Measurements from ENCODE around the gene ARHGAP9.
A peak's percentile ranks its signal among the peaks of the same experiment; 100 is the strongest.

Gene ARHGAP9

DNA sequence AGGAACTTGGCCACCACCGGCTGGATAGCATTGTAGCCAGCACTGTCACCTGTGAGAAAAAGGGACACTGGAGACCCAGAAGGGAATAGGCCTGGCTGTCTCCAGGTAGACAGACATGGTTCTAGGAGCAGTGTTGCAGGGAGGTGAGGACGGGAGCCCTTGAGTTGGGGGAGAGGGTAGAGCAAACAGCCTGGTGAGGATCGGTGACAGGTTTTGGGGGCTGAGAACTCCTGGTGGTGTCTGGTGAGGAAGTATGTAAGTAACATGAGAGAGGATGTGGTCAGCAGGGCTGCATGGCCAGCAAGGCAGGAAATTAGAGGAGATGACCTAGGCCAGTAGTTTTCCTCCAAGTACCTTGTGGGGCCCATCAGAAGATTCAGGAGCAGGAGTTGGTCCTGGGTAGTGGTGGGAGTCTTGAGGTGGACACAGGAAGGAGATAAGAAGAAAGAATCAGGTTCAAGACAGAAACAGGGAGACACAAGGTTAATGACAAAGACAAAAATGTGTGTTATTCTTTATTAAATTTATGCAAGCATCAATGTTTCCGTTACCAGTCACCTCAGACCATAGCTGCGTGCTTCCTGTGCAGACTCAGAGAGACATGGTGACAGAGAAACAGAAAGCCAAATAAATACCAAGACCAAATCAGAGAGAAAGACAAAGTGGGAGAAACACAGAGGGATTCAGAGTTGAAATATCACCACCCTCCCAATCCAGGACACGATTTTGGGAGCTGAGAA lies at the start of gene ARHGAP9:
Gene ARHGAP9 (minus strand): TSS at position 491 of the 740 bp plus-strand sequence. CDS start 460 bp downstream, at position 31.
- DNase-seq (ENCODE audit: low read depth, low spot score), result no peak

- DNase-seq (ENCODE audit: low read depth, low spot score), result no peak
Observed at GRCh38 chr12:57528831-57529555, 49.3 kb upstream of the ARHGAP9 start.

- DNase-seq (ENCODE audit: low read depth, low spot score), result no peak
Observed at GRCh38 chr12:57528176-57528575, 48.5 kb upstream of the ARHGAP9 start.

- no peak for DNase-seq (ENCODE audit: low read depth, low spot score)
Observed at GRCh38 chr12:57527184-57527583, 47.5 kb upstream of the ARHGAP9 start.

DNA sequence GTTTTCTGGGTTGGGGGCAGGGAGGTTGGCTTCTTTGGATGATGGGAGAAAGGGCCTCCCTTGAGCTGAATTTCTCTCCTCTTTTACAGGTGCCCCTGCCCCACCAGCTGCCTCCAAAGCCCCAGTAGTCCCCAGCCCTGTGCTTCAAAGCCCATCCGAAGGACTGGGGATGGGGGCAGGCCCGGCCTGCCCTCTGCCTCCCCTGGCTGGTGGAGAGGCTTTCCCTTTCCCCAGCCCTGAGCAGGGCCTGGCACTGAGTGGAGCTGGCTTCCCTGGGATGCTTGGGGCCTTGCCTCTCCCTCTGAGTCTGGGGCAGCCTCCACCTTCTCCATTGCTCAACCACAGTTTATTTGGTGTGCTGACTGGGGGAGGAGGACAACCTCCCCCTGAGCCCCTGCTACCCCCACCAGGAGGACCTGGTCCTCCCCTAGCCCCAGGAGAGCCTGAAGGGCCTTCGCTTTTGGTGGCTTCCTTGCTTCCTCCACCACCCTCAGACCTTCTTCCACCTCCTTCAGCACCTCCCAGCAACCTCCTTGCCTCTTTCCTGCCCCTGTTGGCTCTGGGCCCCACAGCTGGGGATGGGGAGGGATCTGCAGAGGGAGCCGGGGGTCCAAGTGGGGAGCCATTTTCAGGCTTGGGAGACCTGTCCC lies 46.9 kb upstream of the ARHGAP9 start:
- no peak for DNase-seq (ENCODE audit: low read depth, low spot score)

DNA sequence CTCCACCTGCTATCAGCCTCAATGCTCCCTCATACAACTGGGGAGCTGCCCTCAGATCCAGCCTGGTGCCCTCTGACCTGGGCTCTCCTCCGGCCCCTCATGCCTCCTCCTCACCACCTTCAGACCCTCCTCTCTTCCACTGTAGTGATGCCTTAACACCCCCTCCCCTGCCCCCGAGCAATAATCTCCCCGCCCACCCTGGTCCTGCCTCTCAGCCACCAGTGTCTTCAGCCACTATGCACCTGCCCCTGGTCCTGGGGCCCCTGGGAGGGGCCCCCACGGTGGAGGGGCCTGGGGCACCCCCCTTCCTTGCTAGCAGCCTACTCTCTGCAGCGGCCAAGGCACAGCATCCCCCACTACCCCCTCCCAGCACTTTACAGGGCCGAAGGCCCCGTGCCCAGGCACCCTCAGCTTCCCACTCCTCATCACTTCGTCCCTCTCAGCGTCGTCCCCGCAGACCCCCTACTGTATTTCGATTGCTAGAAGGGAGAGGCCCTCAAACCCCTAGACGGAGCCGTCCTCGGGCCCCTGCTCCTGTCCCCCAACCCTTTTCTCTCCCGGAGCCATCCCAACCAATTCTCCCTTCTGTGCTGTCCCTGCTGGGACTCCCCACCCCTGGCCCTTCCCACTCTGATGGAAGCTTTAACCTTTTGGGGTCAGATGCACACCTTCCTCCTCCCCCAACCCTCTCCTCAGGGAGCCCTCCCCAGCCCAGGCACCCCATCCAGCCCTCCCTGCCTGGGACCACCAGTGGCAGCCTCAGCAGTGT lies 46.1 kb upstream of the ARHGAP9 start:
- DNase-seq (ENCODE audit: low read depth, low spot score), result no peak

- DNase-seq (ENCODE audit: low read depth, low spot score), result no peak
Observed at GRCh38 chr12:57524814-57525614, 45.3 kb upstream of the ARHGAP9 start.

- no peak for DNase-seq (ENCODE audit: low read depth, low spot score)
Observed at GRCh38 chr12:57523706-57524614, 44.3 kb upstream of the ARHGAP9 start.

DNA sequence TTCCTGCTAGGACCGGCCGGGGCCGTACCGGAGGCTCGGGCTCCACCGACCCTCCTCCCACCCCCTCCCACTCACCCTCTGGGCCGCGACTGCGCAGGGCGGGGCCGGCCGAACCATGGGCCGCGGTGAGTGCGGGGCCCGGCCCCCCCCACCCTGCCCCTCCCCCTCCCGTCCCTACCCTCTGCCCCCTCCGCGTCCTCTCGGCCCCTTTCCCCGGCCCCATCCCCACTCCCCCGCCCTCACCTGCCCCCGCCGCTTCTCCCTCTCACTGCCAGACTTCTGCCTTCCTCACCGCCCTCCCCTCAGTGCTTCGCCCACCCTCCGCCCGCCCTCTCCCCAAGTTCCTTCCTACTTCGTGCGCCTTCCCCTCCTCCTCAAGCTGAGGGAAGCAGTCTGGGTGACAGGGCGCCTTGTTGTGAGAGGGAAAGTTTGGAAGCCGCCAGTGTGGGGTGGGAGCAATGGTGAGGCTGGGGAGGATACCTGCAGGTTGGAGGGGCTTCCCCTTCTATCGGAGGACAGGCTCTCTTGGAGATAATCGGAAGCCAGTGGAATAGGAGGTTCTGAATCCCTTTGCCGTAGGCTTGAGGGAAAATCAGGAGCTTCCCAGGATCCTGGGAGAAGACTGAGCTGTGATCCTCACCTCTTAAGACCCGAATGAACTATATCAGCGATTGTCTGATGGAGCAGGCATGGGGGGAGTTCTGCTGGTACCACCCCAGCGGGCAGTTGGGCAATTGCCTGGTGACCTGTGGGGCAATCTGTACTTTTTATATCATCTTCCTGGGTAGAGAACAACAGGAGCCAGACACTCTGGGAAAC lies 43.4 kb upstream of the ARHGAP9 start:
- no peak for DNase-seq (ENCODE audit: low read depth, low spot score)

DNA sequence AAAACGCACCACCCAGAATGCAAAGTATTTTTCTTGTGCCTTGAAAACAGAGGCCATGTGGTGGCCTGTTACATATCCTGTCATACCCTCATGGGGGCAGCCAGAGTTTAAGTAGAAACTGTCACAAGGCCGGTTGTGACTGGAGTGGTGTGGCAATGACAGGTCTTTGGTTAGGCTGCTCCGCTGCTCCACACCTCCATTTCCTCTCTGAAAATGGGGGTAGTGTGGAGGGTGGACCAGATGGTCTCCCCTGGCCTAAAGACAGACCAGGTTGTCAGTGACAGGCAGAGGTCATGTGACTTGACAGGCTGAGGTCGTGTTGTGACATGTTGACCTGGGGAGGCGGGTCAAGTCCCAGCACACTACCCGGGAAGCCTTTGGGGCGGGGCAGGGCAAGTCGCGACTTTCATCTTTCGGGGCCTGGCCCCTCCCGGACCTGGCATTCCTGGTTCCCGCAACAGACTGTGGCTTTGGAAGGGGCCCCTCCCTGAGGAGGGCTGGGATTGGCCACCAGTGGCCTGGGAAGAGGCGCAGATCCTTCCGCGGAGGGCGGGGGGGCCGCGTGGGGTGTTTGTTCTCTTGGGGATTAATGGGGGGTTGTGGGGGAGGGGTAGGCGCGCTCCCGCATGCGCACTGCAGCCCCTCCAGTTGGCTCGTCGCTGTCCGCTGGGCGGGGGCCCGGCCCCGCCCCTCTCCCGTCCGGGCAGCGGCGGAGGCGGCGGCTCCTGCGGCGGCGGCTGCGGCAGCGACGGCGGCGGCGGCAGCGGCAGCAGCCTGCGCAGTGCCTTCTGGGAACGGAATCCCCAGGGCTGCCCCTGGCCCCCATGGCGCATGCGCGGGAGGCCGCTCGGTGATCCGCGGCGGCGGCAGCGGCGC lies 42.6 kb upstream of the ARHGAP9 start, which contains the start of gene MBD6:
Gene MBD6 (plus strand): TSS at position 814 of the 876 bp plus-strand sequence. CDS start 1,480 bp downstream, outside the sequence.
- DNase-seq (ENCODE audit: low read depth, low spot score), result peak; percentile 72

DNA sequence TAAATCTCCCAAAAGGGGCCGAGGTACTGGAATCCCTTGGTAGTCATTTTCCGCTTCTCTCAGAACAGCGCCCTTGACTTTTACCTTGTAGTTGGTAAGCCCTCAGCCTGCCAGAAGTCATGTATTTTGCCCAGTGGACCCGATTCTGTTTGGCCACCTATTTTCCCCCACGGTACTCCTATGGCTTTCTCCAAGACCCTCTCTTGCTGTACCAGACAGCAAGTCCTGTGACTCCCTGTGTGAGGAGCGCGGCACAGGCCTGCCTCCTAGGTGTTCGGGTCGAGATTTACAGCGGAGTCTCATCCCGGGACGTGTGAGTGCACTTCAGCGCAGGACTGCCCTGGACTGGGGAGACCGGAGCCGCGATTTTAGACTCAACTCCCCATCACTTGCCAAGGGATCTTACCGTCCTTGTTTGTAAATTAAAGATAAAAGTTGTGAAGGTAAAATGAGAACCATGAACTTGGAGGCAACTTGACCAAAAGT lies 41.9 kb upstream of the ARHGAP9 start:
- no peak for DNase-seq (ENCODE audit: low read depth, low spot score)

DNA sequence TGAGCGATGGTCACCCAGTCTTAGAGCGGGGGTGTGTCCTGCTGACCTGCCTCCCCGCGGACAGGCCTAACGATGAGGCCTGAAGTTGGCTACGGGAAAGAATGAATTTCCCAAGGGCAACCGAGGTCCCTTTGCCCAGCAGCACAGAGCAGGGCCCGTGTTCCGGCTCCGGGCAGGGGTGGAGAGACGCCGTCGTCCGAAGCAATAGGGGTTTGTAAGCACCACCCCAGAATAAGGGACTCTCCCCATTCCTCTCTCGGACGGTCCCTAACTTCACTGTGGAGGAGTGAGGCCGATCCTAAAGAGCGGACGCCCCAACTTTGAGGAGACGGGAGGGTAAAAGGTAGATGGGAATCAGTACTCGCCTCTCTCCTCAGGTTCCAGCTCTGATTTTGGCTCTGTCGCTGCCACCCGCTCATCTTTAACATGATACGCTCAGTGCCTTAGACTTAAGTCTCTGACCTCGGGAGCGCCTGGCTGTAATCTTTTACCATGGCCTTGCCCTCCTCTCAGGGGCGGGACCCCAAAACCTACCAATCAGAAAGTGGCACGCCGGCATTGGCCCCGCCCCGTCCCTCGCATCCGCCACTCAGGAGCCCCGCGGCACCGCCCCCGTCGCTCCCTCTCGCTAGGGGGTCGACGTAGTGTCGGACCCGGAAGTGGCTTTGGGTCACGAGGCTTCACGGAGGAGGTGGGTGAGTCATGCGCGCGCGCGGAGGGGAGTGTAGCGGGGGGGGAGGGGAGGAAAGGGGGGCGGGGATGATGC lies 40.6 kb upstream of the ARHGAP9 start, which contains the start of gene DDIT3:
Gene DDIT3 (minus strand): TSS at position 462 of the 766 bp plus-strand sequence. CDS start 3,108 bp downstream, outside the sequence.
- peak; percentile 99 for DNase-seq (ENCODE audit: low read depth, low spot score)

GRCh38 chr12:57519796-57520052 lies 40.1 kb upstream of the ARHGAP9 start:
- no peak for DNase-seq (ENCODE audit: low read depth, low spot score)

DNA sequence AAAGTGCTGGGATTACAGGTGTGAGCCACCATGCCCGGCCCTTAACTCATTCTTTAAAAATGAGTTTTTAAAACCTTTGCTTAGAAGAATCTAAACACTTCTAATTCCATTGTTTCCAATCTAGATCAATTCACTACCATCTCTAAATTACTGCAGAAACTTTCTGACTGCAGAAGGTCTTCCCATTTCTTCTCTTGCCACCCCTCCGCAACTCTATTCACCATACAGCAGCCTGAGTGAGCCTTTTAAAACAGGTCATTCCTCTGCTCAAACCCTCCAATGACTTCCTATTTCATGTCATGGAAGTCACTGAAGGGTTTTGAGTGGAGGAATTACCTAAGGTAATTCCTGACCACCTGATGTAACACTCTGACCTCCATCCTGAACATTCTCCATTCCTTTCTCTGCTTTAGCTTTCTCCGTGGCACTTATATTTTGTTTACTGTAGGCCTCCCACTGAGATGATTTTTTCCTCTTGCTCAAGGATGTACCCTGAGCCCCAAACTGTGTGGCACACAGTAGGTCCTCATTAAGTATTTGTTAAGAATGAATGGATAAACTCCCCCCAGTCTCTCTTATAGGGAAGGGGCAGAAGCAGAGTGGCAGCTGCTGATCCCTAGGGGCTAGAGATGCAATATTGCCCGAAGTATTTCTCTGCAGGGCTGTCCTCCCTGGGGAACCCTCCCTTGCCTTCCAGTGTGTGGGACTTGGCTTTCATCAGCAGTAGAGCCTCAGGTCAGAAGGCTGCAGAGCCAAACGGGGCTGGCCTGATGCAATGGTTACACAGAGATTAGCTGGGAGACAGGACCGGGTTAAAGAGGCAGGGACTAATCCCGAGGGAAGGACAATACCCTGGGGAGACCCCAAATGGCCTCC lies 39.5 kb upstream of the ARHGAP9 start:
- no peak for DNase-seq (ENCODE audit: low read depth, low spot score)

GRCh38 chr12:57518176-57518919 lies 38.7 kb upstream of the ARHGAP9 start:
- DNase-seq (ENCODE audit: low read depth, low spot score), result no peak
